Uterus (tissue), 4 donors: ENCODE data around the gene ULK4. TPM values are rescaled to one million over a fixed set of nuclear protein-coding genes. Genes with fewer than 3 reads are reported as not detected.
"Not testable (repeated sequence)": the region's sequence is repeated elsewhere in the genome, so short reads cannot be mapped to it uniquely, and the experiment has no call there.

Experiments used
- DNase-seq, 2 donors: peaks; one replicate each; pipeline ENCODE4 v3.0.0-alpha.2; 2019 to 2020
- H3K27ac ChIP-seq, 2 donors: fragments of 200-600 bp; sonication (generic); 1 replicate in 1 of 2; 2 replicates in 1 of 2; pipeline ENCODE4 v1.5.1; 2016 to 2018
- H3K27me3 ChIP-seq, 2 donors: fragments of 200-600 bp; sonication (generic); one replicate each; pipeline ENCODE4 v1.5.1; 2018 to 2019; ENCODE audit warnings: control low read depth in 1 of 2
- H3K36me3 ChIP-seq, 2 donors: fragments of 200-600 bp; sonication (generic); one replicate each; pipeline ENCODE4 v1.5.1; 2019; ENCODE audit warnings: control low read depth in 1 of 2
- H3K4me1 ChIP-seq, 2 donors: fragments of 200-600 bp; sonication (generic); one replicate each; pipeline ENCODE4 v1.5.1; 2018 to 2019; ENCODE audit warnings: control low read depth in 1 of 2
- H3K4me3 ChIP-seq, 2 donors: fragments of 200-600 bp; sonication (generic); 1 replicate in 1 of 2; 2 replicates in 1 of 2; pipeline ENCODE4 v1.5.1; 2018 to 2019; ENCODE audit warnings: mild to moderate bottlenecking in 1 of 2
- H3K9me3 ChIP-seq, 2 donors: fragments of 200-600 bp; sonication (generic); one replicate each; pipeline ENCODE4 v1.5.1; 2019; ENCODE audit warnings: control low read depth in 1 of 2
- POLR2A ChIP-seq, 2 donors: fragments of 450-650 bp; IDR thresholded peaks; one replicate each; pipeline ENCODE4 v1.6.1; 2016; ENCODE audit warnings: antibody characterized with exemption in 2 of 2, mild to moderate bottlenecking in 1 of 2, moderate library complexity in 1 of 2
- intact Hi-C: fragments of 100-400 bp; cut with DNase I; formaldehyde crosslinking; loops from one replicate; pipeline ENCODE4 v1.15.1; 2023; ENCODE audit warnings: low total_unique reads
- total RNA-seq, 4 donors: library from RNA; depleted of rRNA in 3 of 4; stranded (reverse); fragments of >200 nt in 3 of 4; gene quantifications; one replicate each; pipeline versions ENCODE4 v1.1.0 to v1.2.4, GENCODE V29; 2014 to 2023
- TF ChIP-seq, protein P1 (sequence below), 4 experiments: fragments of 200-600 bp in 2 of 4; fragments of 450-650 bp in 2 of 4; sonication (generic) in 2 of 4; IDR thresholded peaks; one replicate each; pipeline ENCODE4 v1.5.1; 2016 to 2019; ENCODE audit warnings: antibody characterized with exemption in 4 of 4, mild to moderate bottlenecking in 2 of 4, moderate library complexity in 1 of 4
- donor health status: DM: yes; HTN: yes; CAD: no.

The ULK4 gene
- total RNA-seq, 4 donors from 2014 or later: 8.7 to 118 (median 26.1) TPM

DNA sequence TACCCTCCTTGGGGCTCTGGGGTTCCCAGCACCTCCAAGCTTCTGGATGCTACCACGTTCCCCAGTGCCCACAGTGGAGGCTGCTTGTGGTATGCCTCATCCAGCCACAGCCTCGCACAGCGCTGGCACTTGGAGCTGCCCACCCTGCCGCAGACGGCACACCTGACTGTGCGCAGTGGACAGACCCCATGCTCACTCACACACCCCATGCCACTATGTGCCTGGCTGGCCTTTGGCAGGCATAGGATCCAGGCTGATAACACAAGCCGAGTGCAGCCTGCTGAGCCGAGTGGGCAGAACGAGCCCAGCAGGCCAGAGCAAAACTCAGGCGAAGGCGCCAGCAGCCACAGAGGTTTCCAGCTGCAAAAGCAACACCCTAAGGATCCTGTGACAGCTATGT lies 311.5 kb downstream of the ULK4 start:
- H3K27ac ChIP-seq: no peak overlapping the region
- no peaks in the 10 kb centered on the region for H3K36me3 ChIP-seq
- H3K4me1 ChIP-seq: peaks cover 0 to 12% of the 10 kb centered on the region in 2 donors
- no peaks in the 10 kb centered on the region for H3K9me3 ChIP-seq
- no peaks in the 10 kb centered on the region for H3K27me3 ChIP-seq
- no peak overlapping the region for H3K4me3 ChIP-seq
- TF ChIP-seq, protein P1, sequence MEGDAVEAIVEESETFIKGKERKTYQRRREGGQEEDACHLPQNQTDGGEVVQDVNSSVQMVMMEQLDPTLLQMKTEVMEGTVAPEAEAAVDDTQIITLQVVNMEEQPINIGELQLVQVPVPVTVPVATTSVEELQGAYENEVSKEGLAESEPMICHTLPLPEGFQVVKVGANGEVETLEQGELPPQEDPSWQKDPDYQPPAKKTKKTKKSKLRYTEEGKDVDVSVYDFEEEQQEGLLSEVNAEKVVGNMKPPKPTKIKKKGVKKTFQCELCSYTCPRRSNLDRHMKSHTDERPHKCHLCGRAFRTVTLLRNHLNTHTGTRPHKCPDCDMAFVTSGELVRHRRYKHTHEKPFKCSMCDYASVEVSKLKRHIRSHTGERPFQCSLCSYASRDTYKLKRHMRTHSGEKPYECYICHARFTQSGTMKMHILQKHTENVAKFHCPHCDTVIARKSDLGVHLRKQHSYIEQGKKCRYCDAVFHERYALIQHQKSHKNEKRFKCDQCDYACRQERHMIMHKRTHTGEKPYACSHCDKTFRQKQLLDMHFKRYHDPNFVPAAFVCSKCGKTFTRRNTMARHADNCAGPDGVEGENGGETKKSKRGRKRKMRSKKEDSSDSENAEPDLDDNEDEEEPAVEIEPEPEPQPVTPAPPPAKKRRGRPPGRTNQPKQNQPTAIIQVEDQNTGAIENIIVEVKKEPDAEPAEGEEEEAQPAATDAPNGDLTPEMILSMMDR (IDR thresholded peaks at IDR 0.05): no peak
- DNase-seq: no peak
- intact Hi-C loops: no loop called here

DNA sequence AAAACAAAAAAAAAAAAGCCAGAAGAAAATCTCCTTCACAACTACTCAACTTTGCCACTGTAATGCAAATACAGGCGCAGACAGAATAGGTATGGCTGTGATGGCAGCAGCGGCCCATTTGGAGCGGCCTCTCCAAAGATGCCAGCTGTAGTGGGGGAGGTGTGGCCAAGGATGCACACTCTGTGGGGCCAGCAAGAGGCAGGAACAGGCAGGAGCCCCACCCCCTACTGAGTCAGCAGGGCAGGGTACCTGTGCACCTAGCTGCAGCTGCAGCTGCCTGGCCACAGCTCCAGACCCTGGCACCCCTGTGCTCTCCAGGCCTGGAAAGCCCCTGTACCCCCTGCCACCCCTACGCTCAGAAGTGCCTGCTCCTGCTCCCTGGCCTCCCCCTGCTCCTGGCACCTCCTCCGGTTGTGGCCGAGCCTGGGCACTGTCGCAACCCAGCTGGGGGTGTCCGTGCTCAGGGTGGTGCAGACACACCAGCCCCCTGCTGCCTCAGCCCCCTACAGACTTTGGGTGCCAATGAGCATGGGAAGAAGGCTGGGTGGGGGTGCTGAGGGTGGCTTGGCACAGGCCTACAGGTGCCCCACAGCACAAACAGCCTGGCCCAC lies 312.7 kb downstream of the ULK4 start:
- TF ChIP-seq, protein P1 (IDR thresholded peaks at IDR 0.05): no peak
- no peak for TF ChIP-seq POLR2A (IDR thresholded peaks at IDR 0.05)
- intact Hi-C loops: no loop called here

DNA sequence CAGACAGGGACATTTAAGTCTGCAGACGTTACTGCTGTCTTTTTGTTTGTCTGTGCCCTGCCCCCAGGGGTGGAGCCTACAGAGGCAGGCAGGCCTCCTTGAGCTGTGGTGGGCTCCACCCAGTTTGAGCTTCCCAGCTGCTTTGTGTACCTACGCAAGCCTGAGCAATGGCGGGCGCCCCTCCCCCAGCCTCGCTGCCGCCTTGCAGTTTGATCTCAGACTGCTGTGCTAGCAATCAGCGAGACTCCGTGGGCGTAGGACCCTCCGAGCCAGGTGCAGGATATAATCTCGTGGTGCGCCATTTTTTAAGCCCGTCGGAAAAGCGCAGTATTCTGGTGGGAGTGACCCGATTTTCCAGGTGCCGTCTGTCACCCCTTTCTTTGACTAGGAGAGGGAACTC lies 314.2 kb downstream of the ULK4 start:
- H3K27ac ChIP-seq, H3K36me3 ChIP-seq, H3K27me3 ChIP-seq, H3K4me3 ChIP-seq, H3K9me3 ChIP-seq, intact Hi-C loops, DNase-seq, H3K4me1 ChIP-seq: not testable (repeated sequence)

More for the DNA sequence above, 312.7 kb downstream of the ULK4 start:
- no peaks in the 10 kb centered on the region for H3K9me3 ChIP-seq
- no peak overlapping the region for H3K27ac ChIP-seq
- no peak overlapping the region for H3K4me3 ChIP-seq
- DNase-seq: no peak
- no peaks in the 10 kb centered on the region for H3K36me3 ChIP-seq
- H3K4me1 ChIP-seq: peaks cover 0 to 12% of the 10 kb centered on the region in 2 donors
- H3K27me3 ChIP-seq: no peaks in the 10 kb centered on the region

DNA sequence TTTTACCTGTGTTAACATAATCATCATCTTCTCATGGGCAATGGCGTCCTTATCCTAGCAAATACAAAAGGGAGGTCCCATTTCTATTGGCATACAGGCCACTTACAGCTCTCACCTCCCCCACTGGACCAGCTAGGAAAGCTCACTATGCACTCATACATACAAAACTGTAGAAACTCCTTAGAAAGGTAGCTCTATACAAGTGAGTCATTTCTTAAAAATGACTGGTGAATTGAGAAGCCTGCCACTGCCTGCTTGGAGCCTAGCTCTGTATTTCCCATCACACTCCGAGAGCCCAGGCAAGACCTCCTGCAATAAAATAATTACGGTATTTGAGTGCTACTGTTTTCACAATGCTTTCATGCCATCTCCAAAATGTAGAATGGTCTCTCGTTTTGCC lies 321.8 kb downstream of the ULK4 start:
- Histone ChIP-seq H3K4me3 (no peak overlapping the region), H3K27ac (no peak overlapping the region), H3K9me3 (no peaks in the 10 kb centered on the region), H3K36me3 (no peaks in the 10 kb centered on the region), H3K4me1 (no peaks in the 10 kb centered on the region), H3K27me3 (no peaks in the 10 kb centered on the region)
- no peak for TF ChIP-seq POLR2A (IDR thresholded peaks at IDR 0.05)
- TF ChIP-seq, protein P1 (IDR thresholded peaks at IDR 0.05): no peak
- no peak for DNase-seq
- intact Hi-C loops: no loop called here

DNA sequence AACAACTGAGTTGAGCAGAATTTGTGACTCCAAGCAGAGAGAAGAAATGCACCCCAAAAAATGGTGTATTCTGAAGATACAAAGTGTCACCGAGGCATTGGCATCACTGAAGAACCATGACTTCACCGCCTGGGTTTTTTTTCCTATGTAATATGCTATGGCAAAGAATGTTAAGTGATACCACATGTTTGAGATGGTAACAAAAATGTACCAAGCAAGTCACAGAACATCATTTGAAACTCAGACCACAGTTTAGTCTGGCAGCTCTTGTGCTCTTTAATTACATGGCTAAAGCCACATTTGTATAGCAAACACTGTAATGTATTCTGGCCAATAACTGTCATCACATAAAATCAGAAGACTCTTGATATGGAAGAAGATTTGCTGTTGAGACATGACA lies 323.5 kb downstream of the ULK4 start:
- no peaks in the 10 kb centered on the region for H3K9me3 ChIP-seq
- no peaks in the 10 kb centered on the region for H3K36me3 ChIP-seq
- no peak overlapping the region for H3K27ac ChIP-seq
- TF ChIP-seq POLR2A (IDR thresholded peaks at IDR 0.05): no peak
- TF ChIP-seq, protein P1 (IDR thresholded peaks at IDR 0.05): no peak
- DNase-seq: no peak
- H3K27me3 ChIP-seq: no peaks in the 10 kb centered on the region
- intact Hi-C loops: no loop called here
- H3K4me1 ChIP-seq: no peaks in the 10 kb centered on the region
- no peak overlapping the region for H3K4me3 ChIP-seq

DNA sequence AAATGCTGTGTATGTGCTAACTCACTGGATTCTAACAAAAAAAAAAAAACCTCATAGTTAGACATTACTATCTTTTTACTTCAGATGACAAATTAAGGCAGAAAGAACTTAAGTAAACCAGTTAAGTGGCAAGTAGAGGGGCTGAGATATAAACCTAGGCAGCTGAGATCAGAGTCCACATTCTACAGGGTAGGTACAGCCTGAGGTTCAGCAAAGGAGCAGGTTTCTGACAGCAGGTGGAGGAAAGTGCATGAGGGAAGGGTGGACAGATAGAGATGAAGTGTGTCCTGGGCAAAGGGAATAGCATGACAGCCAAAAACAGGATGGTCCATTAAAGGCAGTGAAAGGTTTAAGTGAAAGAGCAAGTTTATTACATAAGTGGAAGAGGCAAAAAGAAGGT lies 329.2 kb downstream of the ULK4 start:
- Histone ChIP-seq H3K4me1 (no peaks in the 10 kb centered on the region), H3K9me3 (no peaks in the 10 kb centered on the region), H3K27ac (no peak overlapping the region), H3K27me3 (no peaks in the 10 kb centered on the region), H3K36me3 (no peaks in the 10 kb centered on the region), H3K4me3 (no peak overlapping the region)
- DNase-seq: no peak
- TF ChIP-seq POLR2A (IDR thresholded peaks at IDR 0.05): no peak
- TF ChIP-seq, protein P1 (IDR thresholded peaks at IDR 0.05): no peak
- intact Hi-C loops: no loop called here
